HEK293 (cell line): ENCODE data around the gene METAP1.
"Not testable (repeated sequence)": the region's sequence is repeated elsewhere in the genome, so short reads cannot be mapped to it uniquely, and the experiment has no call there.

Experiments used
- CTCF ChIP-seq: fragments of 450-650 bp; formaldehyde crosslinking; IDR thresholded peaks from 2 replicates; pipeline ENCODE4 v1.5.1; 2016; ENCODE audit warnings: missing biosample characterization, missing genetic modification characterization
- MEIS1 ChIP-seq: sonication (generic); formaldehyde crosslinking; IDR thresholded peaks from 2 replicates; pipeline ENCODE4 v1.8.1; 2022; ENCODE audit warnings: missing genetic modification reagents, mild to moderate bottlenecking, borderline replicate concordance
- ZBTB7A ChIP-seq: fragments of 450-650 bp; formaldehyde crosslinking; IDR thresholded peaks from 2 replicates; pipeline ENCODE4 v1.5.1; 2016; ENCODE audit warnings: low read depth, missing biosample characterization, missing genetic modification characterization
- ZBTB8A ChIP-seq: fragments of 450-650 bp; formaldehyde crosslinking; IDR thresholded peaks from 2 replicates; pipeline ENCODE4 v1.5.1; 2016; ENCODE audit warnings: missing biosample characterization, missing genetic modification characterization
- ZNF138 ChIP-seq: fragments of 450-650 bp; formaldehyde crosslinking; IDR thresholded peaks from 2 replicates; pipeline ENCODE4 v1.5.1; 2016; ENCODE audit warnings: missing biosample characterization, missing genetic modification characterization, borderline replicate concordance
- ZNF223 ChIP-seq: fragments of 450-650 bp; formaldehyde crosslinking; IDR thresholded peaks from 2 replicates; pipeline ENCODE4 v1.5.1; 2016; ENCODE audit warnings: missing biosample characterization, missing genetic modification characterization
- ZNF394 ChIP-seq: fragments of 450-650 bp; formaldehyde crosslinking; IDR thresholded peaks from 2 replicates; pipeline ENCODE4 v1.5.1; 2016; ENCODE audit warnings: missing biosample characterization, missing genetic modification characterization, mild to moderate bottlenecking, moderate library complexity, borderline replicate concordance
- ZNF654 ChIP-seq: fragments of 450-650 bp; formaldehyde crosslinking; IDR thresholded peaks from 2 replicates; pipeline ENCODE4 v1.5.1; 2016; ENCODE audit warnings: low read depth, missing biosample characterization, missing genetic modification characterization

GRCh38 chr4:99091841-99092240 lies 96.3 kb downstream of the METAP1 start:
- TF ChIP-seq CTCF; ZNF138 (tag by site-specific recombination); ZNF223 (tag by site-specific recombination); ZNF394 (tag by site-specific recombination); ZBTB7A; MEIS1; ZNF654 (tag by site-specific recombination); ZBTB8A: not testable (repeated sequence)
